GM19099 (cell line): Measurements from ENCODE around the gene PRPH2.

ENCODE experiments used
- POLR2A ChIP-seq: IDR thresholded peaks from 3 replicates; pipeline ENCODE4 v1.6.1; 2011; ENCODE audit warnings: low read depth; ENCODE audit not compliant: insufficient read length; ENCODE audit errors: extremely low read depth

The PRPH2 gene, protein sequence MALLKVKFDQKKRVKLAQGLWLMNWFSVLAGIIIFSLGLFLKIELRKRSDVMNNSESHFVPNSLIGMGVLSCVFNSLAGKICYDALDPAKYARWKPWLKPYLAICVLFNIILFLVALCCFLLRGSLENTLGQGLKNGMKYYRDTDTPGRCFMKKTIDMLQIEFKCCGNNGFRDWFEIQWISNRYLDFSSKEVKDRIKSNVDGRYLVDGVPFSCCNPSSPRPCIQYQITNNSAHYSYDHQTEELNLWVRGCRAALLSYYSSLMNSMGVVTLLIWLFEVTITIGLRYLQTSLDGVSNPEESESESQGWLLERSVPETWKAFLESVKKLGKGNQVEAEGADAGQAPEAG

DNA sequence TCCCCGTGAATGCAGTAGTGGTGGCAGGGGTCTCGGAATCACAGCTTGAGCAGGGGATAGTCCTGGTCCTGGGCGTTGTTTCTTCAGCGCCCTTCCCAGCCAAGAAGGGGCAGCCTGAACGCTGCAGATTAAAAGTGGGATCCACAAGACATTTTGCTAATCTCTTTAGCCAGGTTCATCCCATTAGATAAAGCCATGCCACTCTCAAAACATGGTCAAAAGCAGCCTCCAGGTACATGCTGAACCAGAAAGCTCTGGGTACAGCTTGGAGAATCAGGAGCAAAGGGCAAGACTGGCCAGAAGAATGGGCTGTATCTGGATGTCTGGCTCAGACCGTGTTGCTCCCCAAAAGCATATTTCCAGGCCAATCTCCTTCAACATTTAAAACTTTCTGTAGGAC lies at the start of gene PRPH2:
Gene PRPH2 (minus strand): TSS at position 101 of the 400 bp plus-strand sequence. CDS start 263 bp downstream, outside the sequence.
- TF ChIP-seq POLR2A, result no peak

DNA sequence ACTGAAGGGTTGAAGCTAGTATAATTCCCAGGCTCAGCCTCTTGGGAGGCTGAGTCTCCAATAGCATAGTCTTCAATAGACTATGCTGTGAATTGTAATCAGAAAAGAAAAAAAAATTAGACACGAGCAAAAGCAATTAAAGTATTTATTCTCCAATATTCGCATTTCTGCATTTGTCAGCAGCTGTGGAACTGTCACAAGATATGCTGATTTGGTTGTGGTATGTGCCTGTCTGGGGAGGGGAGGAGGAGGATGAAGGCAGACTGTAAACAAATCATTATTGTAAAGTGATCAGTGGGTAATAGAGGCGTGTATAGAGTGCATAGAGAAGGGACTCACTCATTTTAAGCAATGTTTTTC lies 49.3 kb upstream of the PRPH2 start:
- no peak for TF ChIP-seq POLR2A

DNA sequence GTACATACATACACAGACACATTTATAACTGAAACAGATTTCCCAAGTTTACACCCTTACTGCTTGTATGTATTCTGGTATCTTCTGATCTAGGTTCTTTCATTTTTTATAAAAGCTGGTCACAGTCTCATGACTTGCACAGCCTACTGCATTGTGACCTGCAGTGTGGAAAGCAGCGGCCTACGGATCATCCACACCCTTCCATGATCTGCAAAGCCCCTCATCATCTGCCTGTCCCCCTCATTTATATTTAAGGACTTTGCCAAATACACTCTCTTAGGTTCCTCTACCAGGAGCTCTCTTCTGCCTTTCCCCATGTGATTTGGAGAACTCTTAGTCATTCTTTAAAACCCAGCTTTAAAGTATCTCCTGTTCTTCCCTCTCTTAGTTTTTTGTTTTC lies 47.4 kb upstream of the PRPH2 start:
- TF ChIP-seq POLR2A, result no peak

DNA sequence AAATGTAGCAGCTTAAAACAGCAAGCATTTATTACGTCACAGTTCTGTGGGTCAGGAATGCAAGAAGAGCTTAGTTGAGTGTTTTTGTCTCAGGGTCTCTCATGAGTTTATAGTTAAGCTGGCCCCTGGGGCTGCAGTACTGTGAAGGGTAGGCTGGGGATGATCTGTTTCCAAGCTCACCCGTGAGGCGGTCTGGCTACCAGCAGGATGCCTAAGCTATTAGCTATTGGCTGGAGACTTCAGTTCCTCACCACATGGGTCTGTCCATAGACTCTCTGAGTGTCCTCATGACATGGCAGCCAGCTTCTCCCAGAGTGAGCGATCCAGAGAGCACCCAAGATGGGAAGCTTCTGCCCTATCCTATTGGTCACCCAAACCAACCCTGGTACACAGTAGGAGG lies 46.7 kb upstream of the PRPH2 start:
- TF ChIP-seq POLR2A, result no peak

DNA sequence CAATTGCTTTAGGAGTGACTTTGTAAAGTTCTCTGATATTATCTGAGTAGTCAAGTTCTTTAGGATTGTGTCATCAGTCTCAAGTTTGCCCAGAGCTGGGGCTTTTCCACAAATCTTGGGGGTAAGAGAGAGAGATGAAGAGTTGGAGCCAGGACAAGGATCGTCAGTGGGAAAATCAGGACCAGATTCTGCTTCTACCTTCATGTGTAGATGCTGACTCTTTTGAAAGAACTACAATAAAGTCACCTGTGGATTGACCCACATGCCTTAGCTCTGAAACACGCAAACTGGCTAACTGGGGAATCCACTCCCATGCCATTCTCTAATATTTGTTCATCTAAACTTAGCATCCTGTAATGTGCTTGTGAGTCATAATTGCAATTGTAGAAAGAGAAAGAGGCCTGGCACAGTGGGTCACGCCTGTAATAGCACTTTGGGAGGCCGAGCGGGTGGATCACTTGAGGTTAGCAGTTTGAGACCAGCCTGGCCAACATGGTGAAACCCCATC lies 43.8 kb upstream of the PRPH2 start:
- no peak for TF ChIP-seq POLR2A

DNA sequence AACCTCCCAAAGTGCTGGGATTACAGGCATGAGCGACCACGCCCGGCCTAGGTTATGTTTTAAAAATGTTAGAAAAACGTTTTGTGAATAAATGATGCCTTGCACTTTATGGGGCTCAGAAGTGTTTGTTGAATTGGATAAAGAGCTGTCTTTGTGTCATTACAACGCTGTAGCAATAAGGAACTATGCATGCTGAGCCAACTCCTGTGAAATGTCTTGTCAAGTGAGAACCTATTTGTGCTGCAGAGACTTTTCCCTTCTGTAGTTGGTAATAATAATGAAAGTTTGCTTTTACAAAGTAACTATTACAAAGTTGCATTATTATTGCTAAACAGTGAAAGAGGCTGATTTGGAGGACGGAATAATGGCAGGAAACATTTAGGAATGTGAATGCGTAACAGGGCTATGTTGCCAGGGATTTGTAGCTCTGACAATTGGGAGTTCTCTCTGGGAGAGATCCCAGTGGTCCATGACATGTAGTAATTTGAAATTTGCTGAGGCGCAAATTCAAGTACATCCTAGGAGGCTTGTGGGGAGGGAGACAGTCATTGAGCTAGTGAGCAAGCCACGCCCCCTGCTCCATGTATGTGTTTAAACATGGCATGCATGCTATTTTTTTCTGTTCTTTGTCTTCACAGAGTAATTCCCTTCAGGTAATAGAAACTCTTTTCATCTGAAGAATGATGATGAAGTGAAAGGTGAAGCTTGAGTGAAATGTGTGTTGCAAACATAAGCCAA lies 42.7 kb upstream of the PRPH2 start:
- no peak for TF ChIP-seq POLR2A

DNA sequence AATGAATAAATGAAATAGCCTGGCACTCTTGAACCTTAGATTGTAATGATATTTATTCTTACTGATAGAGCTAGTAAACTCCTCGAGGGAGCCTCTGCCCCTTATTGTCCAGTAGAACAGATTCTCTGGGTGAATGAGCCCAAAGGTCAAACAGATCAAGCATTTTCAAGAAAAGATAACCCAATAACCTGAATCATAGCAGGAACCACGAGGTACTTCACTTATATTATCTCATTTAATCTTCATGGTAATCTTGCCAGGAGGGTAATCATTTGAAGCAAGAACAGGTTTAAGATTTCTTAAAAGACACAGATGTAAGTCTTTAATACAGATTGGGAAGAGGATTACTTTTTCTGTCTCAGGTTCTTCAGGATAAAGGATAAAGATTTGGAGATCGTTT lies 40.6 kb upstream of the PRPH2 start:
- TF ChIP-seq POLR2A, result no peak

DNA sequence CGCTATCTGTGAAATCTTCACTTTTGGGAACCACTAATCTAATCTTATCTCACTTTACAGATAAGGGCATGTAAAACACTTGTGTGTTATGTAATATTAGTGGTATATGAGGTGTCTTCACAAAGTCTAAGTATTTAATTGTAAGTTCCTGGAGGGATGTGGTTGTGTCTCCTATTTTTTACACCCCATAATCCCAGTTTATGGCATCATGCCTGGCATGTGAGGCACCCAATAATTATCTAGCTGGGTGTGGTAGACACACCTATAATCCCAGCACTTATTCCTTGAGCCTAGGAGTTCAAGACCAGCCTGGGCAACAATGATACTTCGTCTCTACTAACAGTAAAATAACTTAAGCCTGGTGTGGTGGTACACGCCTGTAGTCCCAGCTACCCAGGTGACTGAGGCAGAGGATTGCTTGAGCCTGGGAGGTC lies 40.0 kb upstream of the PRPH2 start:
- no peak for TF ChIP-seq POLR2A

DNA sequence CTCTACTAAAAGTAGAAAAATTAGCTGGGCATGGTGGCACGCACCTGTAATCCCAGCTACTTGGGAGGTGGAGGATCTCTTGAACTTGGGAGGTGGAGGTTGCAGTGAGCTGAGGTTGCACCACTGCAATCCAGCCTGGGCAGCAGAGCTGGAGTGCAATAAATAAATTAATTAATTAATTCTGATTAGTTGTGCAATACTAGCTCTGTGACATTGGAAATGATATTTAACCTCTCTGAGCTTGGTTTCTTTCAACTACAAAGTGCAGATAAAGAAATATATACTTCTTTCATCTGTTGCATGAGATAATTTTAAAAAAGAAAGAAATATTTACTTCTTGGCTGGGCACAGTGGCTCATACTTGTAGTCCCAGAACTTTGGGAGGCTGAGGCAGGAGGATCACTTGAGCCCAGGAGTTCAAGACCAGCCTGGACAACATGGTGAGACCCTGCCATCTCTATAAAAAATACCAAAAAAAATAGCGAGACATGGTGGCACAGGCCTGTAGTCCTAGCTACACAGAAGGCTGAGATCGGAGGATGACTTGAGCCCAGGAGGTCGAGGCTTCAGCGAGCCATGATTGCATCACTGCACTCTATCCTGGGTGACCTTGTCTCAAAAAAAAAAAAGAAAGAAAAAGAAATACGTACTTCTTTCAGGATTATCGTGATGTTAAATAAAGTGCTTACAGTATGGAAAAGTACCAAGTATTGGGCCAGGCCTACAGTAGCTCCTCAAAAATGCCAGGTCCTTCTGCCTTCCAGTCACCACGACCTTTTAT lies 39.1 kb upstream of the PRPH2 start:
- TF ChIP-seq POLR2A, result no peak

DNA sequence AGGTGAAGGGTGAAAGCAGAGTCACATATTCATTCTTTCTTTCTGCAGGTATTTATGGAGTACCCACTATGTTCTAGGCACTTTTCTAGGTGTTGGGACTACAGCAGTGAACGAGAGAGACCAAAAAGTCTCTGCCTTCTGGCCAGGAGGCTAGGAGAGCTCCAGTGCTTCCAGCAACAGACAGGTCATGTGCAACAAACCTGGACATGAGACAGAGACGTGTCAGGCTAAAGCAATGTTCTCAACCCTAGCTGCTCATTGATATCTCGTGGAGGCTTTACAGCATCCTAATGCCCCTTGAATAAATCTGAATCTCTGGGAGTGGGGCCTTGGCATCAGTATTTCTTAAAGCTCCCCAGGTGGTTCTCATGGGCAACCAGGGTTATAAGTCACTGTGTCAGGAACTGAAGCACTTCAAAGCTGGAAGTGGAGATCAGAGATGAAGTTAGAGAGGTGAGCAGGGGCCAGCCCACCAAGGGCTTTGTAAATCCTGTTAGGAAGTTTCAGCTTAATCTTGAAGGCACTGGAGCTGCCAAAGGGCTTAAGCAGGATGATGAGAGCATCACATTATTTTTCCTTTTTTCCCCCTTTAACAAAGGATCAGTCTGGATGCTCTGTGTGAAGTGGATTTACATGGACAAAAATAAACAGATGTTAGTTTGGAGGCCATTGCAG lies 36.5 kb upstream of the PRPH2 start:
- no peak for TF ChIP-seq POLR2A

DNA sequence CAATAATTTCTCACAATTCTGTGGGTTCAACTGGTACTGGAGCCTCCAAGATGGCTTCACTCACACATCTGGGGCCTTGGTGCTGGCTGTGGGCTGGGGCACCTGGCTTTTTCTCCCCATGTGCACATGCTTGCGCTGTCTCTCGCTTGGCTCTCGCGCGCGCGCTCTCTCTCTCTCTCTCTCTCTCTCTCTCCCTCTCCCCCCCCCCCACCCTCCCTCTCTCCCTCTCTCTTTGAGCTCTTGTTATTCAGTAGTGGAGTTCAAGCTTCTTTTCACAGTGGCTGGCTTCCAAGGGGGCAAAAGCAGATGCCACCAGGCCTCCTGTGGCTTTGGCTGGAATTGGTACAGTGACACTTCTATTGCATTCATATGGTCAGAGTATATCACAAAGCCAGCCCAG lies 34.3 kb upstream of the PRPH2 start:
- TF ChIP-seq POLR2A, result no peak

DNA sequence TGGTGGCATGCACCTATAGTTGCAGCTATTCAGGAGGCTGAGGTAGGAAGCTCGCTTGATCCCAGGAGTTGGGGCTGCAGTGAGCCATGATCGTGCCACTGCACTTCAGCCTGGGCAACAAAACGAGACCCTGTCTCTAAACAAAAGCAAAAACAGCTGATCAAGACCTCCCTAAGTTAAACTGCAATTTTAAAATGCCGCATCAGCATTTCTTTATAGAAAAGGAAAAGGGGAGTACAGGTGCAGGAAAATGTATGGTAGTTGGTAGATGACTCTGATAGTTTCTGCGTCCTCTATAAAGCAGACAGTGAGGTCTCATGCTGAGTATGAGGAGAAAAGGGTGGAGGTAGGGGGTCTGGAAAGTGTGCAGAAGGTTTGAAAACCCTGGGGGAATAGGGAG lies 32.4 kb upstream of the PRPH2 start:
- TF ChIP-seq POLR2A, result no peak

DNA sequence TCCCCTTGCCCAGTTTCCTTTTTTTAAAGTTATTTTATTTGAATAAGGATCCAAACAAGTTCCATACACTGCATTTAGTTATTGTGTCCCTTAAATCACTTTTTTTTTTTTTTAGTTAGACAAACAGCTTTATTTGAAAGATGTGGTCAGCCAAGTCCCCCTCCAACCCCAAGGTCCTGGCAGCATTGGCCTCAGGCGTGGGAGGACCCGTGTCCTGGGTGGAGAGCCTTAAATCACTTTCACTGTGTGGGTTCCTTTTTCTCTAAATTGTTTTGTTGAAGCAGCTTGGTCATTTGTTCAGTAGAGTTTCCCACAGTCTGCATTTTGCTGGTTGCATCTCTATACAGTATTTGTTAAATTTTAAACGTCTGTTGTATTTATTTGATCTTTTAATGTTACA lies 28.7 kb upstream of the PRPH2 start:
- TF ChIP-seq POLR2A, result no peak

DNA sequence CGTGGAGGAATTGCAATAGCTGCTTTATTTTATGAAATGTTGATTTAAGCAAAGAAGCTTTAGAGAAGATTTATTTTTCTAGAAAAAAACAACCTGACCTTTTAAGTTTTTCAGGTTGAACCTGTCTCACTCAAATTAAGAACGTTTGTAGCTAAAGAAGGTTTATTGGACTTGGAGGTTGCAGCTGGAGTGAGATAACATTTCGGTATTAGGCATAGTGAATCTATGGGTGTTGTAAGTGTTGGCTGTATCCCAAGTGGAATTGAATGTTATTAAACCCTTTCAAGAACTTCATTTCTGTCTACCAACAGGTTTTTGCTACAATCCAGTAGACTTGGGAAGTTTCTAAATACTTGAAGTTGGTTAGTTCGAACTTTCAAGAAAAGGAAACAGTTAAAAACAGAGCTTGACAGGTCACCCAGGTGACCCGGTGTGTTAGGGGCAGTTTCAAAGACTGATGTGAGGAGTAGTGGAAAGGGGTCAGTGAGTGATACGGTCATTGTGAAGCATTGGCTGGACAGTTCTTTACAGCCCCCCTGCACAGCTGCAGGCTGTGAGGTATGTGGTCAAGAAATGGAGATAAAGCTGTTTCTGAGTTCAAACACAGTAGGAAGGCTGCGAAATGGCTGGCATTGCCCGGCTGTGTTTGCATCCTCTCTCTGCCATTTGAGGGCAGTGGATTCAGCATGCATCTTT lies 26.0 kb upstream of the PRPH2 start:
- no peak for TF ChIP-seq POLR2A
